Esophagus muscularis mucosa (tissue), 2 donors: Measurements from ENCODE around the gene ADAMTS3.

Experiments
- POLR2A ChIP-seq: fragments of 450-650 bp; IDR thresholded peaks from one replicate; pipeline ENCODE4 v1.6.1; 2017; ENCODE audit warnings: antibody characterized with exemption, moderate library complexity, mild to moderate bottlenecking, low read depth
- POLR2AphosphoS5 ChIP-seq, 2 donors: sonication (generic); formaldehyde crosslinking; IDR thresholded peaks; one replicate each; pipeline ENCODE4 v1.6.1; 2017; ENCODE audit warnings: antibody characterized with exemption in 2 of 2

- no peak for TF ChIP-seq POLR2A
- TF ChIP-seq POLR2AphosphoS5 (IDR thresholded peaks at IDR 0.05), result no peak
Measured at GRCh38 chr4:72463724-72464123, 105.3 kb downstream of the ADAMTS3 start.
